ENCODE data around the gene TRIM45.

- TF ChIP-seq YY1 (IDR thresholded peaks at IDR 0.05; ENCODE audit: insufficient read depth, insufficient read length) (no peak), ZNF274 (IDR thresholded peaks at IDR 0.05; ENCODE audit: low read depth, low read length) (no peak)
Measured at GRCh38 chr1:117161887-117162286, 40.3 kb upstream of the TRIM45 start.
